Activated naive CD4-positive, alpha-beta T cell treated with anti-CD3 and anti-CD28 coated beads, Interleukin-2, amount 10 ng/mL, durations not matched to agents 7 days and 5 days (primary cell): Measurements from ENCODE around the gene MASTL.

ENCODE experiments used
- CTCF ChIA-PET: fragments of 350-600 bp; sonication (Branson Sonifier 250); formaldehyde crosslinking; loops from one replicate; lab custom pipeline; 2021; ENCODE audit warnings: antibody characterized with exemption; lab: Charles Lee
- DNase-seq: peaks from one replicate; pipeline ENCODE4 v3.0.0-alpha.2; 2020
- H3K27ac Mint-ChIP-seq: one replicate; pipeline ENCODE4 v1.8.0; 2021; ENCODE audit warnings: mild to moderate bottlenecking, moderate library complexity, mixed read lengths
- H3K27me3 Mint-ChIP-seq: one replicate; pipeline ENCODE4 v1.8.0; 2021; ENCODE audit warnings: mild to moderate bottlenecking, mixed read lengths
- H3K36me3 Mint-ChIP-seq: one replicate; pipeline ENCODE4 v1.8.0; 2021; ENCODE audit warnings: mixed read lengths
- H3K4me1 Mint-ChIP-seq: one replicate; pipeline ENCODE4 v1.8.0; 2021; ENCODE audit warnings: mixed read lengths
- H3K4me3 Mint-ChIP-seq: one replicate; pipeline ENCODE4 v1.8.0; 2021; ENCODE audit warnings: mild to moderate bottlenecking, moderate library complexity, mixed read lengths
- H3K9me3 Mint-ChIP-seq: one replicate; pipeline ENCODE4 v1.8.0; 2021; ENCODE audit warnings: mixed read lengths

MASTL gene

GRCh38 chr10:27188259-27188658 lies 33.1 kb downstream of the MASTL start:
- peaks cover 28% of the 10 kb centered on the region for H3K36me3 Mint-ChIP-seq
- H3K9me3 Mint-ChIP-seq: no peaks in the 10 kb centered on the region
- H3K27ac Mint-ChIP-seq: no peak overlapping the region
- H3K4me3 Mint-ChIP-seq: no peak overlapping the region
- CTCF ChIA-PET: no interaction called here
- no peak for DNase-seq
- H3K27me3 Mint-ChIP-seq: no peaks in the 10 kb centered on the region
- H3K4me1 Mint-ChIP-seq: peaks cover 2% of the 10 kb centered on the region

- no peak overlapping the region for H3K4me3 Mint-ChIP-seq
- no peak overlapping the region for H3K27ac Mint-ChIP-seq
- H3K27me3 Mint-ChIP-seq: no peaks in the 10 kb centered on the region
- no peak for DNase-seq
- H3K4me1 Mint-ChIP-seq: peaks cover 2% of the 10 kb centered on the region
- H3K9me3 Mint-ChIP-seq: no peaks in the 10 kb centered on the region
- CTCF ChIA-PET: no interaction called here
- H3K36me3 Mint-ChIP-seq: peaks cover 28% of the 10 kb centered on the region
Measured at GRCh38 chr10:27188897-27189296, 33.7 kb downstream of the MASTL start.

- Mint-ChIP-seq H3K4me3 (no peak overlapping the region), H3K27me3 (no peaks in the 10 kb centered on the region), H3K27ac (no peak overlapping the region), H3K4me1 (peaks cover 2% of the 10 kb centered on the region), H3K9me3 (no peaks in the 10 kb centered on the region), H3K36me3 (peaks cover 18% of the 10 kb centered on the region)
- CTCF ChIA-PET: no interaction called here
- no peak for DNase-seq
Measured at GRCh38 chr10:27190508-27190907, 35.4 kb downstream of the MASTL start.

GRCh38 chr10:27192284-27192683 lies 37.1 kb downstream of the MASTL start:
- no peak for DNase-seq
- no peak overlapping the region for H3K27ac Mint-ChIP-seq
- H3K4me1 Mint-ChIP-seq: peaks cover 2% of the 10 kb centered on the region
- H3K4me3 Mint-ChIP-seq: no peak overlapping the region
- no peaks in the 10 kb centered on the region for H3K9me3 Mint-ChIP-seq
- H3K36me3 Mint-ChIP-seq: peaks cover 5% of the 10 kb centered on the region
- H3K27me3 Mint-ChIP-seq: no peaks in the 10 kb centered on the region
- CTCF ChIA-PET: no interaction called here

DNA sequence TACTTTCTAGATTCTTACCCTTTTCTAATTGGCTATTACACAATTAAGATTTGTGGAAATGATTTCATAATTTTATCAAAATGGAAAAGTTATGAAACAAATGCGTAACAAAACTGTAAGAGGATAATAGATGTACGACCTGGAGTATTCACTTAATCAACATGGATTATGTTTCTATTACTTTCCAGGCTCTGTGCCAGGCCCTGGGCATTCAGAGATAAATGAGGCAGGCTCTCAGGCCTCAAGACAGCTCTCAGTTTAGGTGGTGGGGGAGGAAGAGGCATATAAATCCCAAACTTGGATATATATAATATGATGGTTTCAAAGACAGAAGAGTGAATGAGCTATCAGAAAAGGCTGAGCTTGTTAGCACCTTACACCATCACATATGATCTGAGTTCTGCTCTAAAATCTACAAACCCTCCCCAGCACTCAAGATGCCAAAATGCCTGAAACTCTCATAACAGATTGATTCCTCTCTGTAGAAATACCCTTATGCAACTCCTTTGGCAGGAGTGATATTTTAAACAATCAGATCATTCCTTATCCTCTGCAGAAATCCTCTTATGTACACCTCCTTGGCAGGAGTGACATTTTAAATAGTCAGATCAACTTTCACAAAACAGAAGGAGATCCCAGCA lies 42.9 kb downstream of the MASTL start:
- peaks cover 15% of the 10 kb centered on the region for H3K36me3 Mint-ChIP-seq
- H3K4me1 Mint-ChIP-seq: no peaks in the 10 kb centered on the region
- H3K27ac Mint-ChIP-seq: peak overlapping the region; percentile 1
- CTCF ChIA-PET: no interaction called here
- DNase-seq: no peak
- H3K27me3 Mint-ChIP-seq: no peaks in the 10 kb centered on the region
- H3K4me3 Mint-ChIP-seq: no peak overlapping the region
- no peaks in the 10 kb centered on the region for H3K9me3 Mint-ChIP-seq

DNA sequence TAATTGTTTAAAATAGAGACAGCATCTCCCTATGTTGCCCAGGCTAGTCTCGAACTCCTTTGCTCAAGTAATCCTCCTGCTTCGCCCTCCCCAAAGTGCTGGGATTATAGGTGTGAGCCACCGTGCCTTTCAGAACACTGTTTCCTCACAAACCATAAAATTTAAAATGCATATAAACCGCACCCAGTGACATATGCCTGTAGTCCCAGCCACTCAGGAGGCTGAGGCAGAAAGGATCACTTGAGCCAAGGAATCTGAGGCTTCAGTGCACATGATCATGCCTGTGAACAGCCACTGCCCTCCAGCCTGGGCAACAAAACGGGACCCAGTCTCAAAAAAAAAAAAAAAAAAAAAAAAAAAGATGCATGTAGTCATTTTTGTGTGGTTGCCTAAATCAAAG lies 48.7 kb downstream of the MASTL start:
- Mint-ChIP-seq H3K4me3 (no peak overlapping the region), H3K36me3 (peaks cover 24% of the 10 kb centered on the region), H3K9me3 (no peaks in the 10 kb centered on the region), H3K4me1 (no peaks in the 10 kb centered on the region), H3K27ac (no peak overlapping the region), H3K27me3 (no peaks in the 10 kb centered on the region)
- no peak for DNase-seq
- CTCF ChIA-PET: interaction anchor here (2.8 kb wide), 1 partner anchor 20 kb away, joined by 7 read pairs; no protein-coding TSS in a partner anchor

DNA sequence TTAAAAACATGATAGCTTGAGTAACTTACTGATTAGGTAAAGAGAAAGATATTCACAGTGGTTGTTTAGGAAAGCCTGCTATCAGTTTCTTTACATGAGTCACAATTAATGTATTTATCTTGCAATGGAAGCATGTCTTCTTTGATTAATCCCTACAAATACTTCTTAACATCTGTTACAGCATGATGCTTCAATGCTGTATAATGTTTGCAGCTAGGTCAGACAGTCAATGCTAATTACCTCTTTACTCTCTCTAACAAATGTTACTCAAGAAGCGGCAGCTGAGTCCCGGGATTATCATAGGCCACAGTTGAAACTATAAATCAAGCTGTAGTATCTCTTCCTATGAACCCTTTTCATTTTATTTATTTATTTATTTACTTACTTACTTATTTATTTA lies 52.2 kb downstream of the MASTL start:
- Mint-ChIP-seq H3K9me3 (no peaks in the 10 kb centered on the region), H3K36me3 (peaks cover 36% of the 10 kb centered on the region), H3K27me3 (no peaks in the 10 kb centered on the region), H3K4me1 (no peaks in the 10 kb centered on the region), H3K27ac (no peak overlapping the region), H3K4me3 (no peak overlapping the region)
- no peak for DNase-seq
- CTCF ChIA-PET: no interaction called here

DNA sequence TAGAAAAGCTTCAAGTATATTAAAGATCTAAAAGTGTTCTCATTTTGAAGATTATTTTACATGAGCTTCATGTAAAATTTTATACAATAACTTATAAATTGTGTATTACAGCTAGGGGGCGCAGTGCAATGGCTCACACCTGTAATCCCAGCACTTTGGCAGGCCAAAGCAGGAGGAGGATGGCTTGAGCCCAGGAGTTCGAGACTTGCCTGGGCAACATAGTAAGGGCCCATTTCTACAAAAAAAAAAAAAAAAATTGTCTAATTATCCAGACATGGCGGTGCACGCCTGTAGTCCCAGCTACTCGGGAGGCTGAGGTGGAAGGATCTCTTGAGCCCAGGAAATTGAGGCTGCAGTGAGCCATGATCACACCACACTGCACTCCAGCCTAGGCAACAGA lies 68.8 kb downstream of the MASTL start:
- Mint-ChIP-seq H3K4me3 (no peak overlapping the region), H3K36me3 (peaks cover 31% of the 10 kb centered on the region), H3K9me3 (no peaks in the 10 kb centered on the region), H3K27ac (no peak overlapping the region), H3K4me1 (peaks cover 9% of the 10 kb centered on the region), H3K27me3 (no peaks in the 10 kb centered on the region)
- CTCF ChIA-PET: interaction anchor here (0.6 to 2.5 kb wide), 21 partner anchors 9 to 640 kb away, joined by 3 to 25 read pairs (median 4); no protein-coding TSS in a partner anchor
- peak; percentile 48 for DNase-seq

GRCh38 chr10:27225011-27225590 lies 69.9 kb downstream of the MASTL start:
- Mint-ChIP-seq H3K36me3 (peaks cover 25% of the 10 kb centered on the region), H3K27me3 (no peaks in the 10 kb centered on the region), H3K4me3 (no peak overlapping the region), H3K27ac (no peak overlapping the region), H3K4me1 (peaks cover 9% of the 10 kb centered on the region), H3K9me3 (no peaks in the 10 kb centered on the region)
- no peak for DNase-seq
- CTCF ChIA-PET: interaction anchor here (2.3 to 2.5 kb wide), 2 partner anchors 11 to 60 kb away, joined by 13 to 25 read pairs; no protein-coding TSS in a partner anchor

DNA sequence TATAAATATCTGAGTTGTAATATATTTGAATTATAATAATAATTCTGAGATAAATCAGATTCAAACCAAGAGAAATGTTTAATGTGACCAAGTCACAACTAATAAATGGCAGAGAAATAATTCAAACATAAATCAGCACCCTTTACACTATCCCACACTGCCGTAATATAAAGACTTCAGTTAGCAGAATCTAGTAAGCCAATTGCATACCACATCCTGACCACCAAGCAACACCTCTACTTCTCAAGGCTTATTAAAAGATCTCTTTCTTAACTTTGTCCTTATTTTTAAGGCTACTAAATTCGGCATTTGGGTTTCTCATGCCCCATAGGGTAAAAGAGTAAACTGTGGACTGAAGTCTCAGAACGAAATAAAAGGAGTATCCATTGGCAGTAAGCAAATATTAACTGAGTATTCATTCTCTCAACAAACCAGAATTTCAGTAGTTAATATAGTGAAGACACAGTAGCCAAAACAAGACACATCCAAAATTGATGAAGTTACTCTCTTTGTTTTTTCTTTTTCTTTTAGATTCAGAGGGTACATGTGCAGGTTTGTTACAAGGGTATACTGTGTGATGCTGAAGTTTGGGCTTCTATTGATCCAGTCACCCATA lies 70.6 kb downstream of the MASTL start:
- H3K4me1 Mint-ChIP-seq: peaks cover 9% of the 10 kb centered on the region
- DNase-seq: no peak
- no peaks in the 10 kb centered on the region for H3K27me3 Mint-ChIP-seq
- peaks cover 29% of the 10 kb centered on the region for H3K36me3 Mint-ChIP-seq
- H3K27ac Mint-ChIP-seq: peak overlapping the region; percentile 19
- H3K4me3 Mint-ChIP-seq: no peak overlapping the region
- CTCF ChIA-PET: interaction anchor here (2.5 kb wide), 1 partner anchor 11 kb away, joined by 25 read pairs; no protein-coding TSS in a partner anchor
- no peaks in the 10 kb centered on the region for H3K9me3 Mint-ChIP-seq

GRCh38 chr10:27230022-27230421 lies 74.9 kb downstream of the MASTL start:
- Mint-ChIP-seq H3K4me1 (peaks cover 9% of the 10 kb centered on the region), H3K4me3 (no peak overlapping the region), H3K27me3 (no peaks in the 10 kb centered on the region), H3K9me3 (no peaks in the 10 kb centered on the region), H3K27ac (no peak overlapping the region), H3K36me3 (peaks cover 26% of the 10 kb centered on the region)
- CTCF ChIA-PET: interaction anchor here (0.7 kb wide), 1 partner anchor 30 kb away, joined by 7 read pairs; no protein-coding TSS in a partner anchor
- no peak for DNase-seq

GRCh38 chr10:27235706-27236105 lies 80.6 kb downstream of the MASTL start:
- Mint-ChIP-seq H3K4me3 (no peak overlapping the region), H3K9me3 (no peaks in the 10 kb centered on the region), H3K27me3 (no peaks in the 10 kb centered on the region), H3K27ac (no peak overlapping the region), H3K4me1 (peaks cover 12% of the 10 kb centered on the region), H3K36me3 (peaks cover 18% of the 10 kb centered on the region)
- DNase-seq: no peak
- CTCF ChIA-PET: interaction anchor here (0.5 to 4.1 kb wide), 3 partner anchors 9 to 18 kb away, joined by 3 to 25 read pairs (median 3); no protein-coding TSS in a partner anchor
